HPDE6-E6E7 (cell line): Measurements from ENCODE around the gene RPL23.

Source experiments
- DNase-seq: peaks from one replicate; pipeline ENCODE4 v3.0.0; 2011; ENCODE audit warnings: missing footprints; ENCODE audit errors: extremely low spot score

RPL23 gene

DNA sequence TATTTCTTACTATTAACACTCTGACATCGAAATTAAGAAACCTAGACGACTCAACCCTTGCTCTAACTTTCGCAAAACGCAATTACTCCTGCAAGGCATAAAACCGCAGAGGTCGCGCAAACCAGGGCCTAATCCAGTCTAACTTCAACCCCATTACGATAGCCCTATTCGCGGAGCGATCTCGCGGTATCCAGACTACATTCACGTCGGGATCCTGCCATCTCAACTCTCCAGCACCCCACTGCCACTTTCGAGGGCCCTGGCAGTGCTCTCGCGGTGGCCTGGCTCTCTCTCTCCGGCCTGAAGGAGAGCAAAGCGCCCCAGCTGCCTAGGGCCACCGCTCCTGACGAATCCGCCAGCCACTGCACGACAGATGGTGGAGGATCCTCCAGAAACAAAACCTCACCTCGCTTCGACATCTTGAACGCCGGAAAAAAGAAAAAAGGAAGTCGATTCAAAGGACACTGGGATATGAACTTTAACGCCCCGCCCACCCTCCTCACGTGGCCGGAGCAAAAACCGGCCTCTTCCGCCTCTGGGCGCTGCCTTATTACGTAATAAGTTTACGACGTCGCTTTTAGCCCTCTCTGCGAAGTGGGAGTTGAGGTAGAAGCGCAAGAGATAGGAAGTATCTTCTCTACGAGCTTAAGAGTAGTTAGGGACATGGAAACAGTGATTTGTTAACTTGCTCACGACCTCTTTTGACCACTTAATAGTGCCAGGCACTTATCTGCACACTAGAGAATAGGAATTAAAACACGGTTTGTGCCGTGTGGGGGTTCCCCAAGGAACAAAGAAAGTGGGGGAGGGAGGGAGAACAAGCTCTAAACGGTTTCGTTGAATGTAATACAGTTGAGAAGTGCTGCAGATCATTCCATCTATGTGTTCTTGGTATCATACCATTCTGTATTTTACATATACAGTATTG is at the start of gene RPL23:
TSS of gene RPL23 (minus strand) at position 430 of the 928 bp plus-strand sequence. CDS start at position 419, 11 bp downstream.
- DNase-seq, result no peak

DNA sequence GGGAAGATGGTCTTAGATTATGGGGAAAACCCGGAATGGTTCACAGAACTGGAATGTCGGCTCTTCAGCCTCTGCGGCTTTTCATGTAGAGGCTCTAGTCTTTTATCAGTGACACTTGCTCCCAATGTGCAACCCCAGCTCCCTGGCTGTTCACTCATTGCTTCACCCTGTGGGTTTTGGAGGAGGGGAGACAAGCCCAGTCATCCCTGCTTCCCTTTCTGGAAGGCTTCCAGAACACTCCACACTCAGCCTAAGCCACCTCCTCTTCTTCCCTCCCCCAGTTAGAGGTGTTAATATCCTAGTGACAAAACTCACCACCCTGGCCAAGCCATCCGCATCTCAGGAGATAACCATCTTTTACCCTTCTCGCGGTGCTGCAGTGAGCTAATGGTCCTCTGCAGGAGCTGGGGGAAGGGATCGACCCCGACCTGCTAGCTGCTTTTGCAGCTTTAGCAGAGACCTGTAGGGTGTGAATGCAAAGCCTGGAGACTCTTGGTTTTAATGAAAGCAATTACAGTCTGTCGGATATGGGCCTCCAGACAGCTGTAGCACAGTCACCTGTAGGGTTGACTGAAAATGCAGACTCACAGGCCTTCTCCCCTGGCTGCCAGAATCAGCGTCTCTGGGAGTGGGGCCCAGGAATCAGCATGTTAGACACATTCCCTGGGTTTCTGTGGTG is 47.6 kb upstream of the RPL23 start:
- DNase-seq, result peak; percentile 82

DNA sequence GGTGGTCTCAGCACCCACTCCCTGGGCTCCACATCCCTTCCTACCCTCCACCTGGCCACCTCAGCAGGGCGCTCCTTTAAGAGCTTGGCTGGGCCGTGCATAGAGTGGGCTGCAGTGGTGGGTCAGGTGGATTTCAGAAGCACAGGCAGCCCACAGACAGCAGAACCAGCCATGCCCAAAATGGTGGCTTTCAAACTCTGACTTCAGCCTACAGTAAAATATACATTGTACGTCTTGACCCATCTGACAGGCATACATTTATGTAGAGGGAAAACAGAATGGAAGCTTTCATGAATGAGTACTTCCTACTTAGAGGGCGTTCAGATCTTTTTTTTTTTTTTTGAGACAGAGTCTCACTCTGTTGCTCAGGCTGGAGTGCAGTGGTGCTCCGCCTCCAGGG is 45.9 kb upstream of the RPL23 start:
- DNase-seq, result no peak

DNA sequence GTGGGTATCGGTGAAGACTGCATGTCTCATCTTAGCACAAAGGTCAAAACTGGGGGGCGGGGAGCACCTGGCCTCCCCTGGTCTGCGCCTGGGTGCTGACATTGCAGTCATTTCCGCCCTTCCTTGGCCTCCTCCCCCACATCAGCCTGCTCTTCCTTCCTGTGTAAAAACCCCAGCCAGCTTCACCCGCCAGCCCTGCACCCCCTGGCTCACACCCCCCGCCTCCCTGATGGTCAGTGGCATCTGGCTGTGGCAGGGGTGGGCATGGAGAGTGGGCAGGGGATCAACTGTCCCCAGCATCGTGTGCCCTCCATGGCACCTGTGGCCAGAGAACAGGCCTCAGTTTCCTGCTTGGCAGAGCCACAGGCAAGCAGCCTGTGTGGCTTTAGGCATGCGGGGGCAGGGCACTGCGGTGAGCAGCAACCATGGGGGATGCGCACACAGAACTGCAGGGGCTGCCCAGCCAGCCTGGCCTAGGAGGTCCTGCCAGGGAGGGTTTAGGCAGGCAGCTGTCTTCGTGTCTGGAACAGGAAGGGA is 45.4 kb upstream of the RPL23 start:
- no peak for DNase-seq

DNA sequence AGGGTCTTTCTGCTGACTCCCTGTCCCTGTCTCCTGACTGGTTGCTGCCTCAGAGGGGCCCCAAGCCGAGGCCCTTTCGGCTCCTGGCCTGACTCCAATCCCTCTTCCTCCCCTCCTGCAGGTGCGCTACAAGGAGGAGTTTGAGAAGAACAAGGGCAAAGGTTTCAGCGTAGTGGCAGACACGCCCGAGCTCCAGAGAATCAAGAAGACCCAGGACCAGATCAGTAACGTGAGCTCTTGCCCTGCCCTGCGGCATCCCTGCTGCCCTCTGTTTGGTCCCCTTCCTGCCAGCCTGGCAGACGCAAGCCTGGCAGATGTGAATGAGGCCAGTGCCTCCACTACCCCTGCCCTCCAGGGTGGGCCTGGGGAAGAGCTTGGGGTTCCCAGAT is 44.8 kb upstream of the RPL23 start:
- no peak for DNase-seq

DNA sequence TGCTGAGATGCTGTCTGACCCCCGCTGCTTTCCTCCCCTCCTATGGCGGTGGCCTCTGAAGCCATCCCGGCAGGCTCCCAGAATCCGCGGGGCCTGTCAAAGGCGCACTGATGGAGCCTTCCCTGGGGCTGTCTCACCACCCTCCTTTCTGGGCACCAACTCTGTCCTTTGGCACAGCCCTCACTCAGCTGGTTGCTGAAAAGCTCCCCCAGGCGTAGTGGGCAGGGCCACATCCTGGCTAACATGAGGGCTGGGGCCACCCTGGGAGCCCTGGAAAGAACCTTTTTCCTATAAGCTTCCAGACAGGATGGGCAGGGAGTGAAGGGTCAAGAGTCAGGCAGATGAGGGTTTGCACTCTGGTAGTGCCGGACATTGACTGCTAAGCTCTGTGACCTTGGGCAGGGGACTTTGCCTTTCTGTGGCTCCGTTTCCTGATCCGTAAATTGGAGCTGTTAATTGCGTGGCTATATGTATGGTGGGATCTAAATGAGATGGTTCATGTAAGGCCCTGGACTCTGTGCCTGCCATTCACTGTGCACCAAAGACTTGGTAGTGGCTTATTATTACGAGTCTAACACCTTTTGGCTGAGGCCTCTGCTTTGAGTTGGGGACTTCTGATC is 44.3 kb upstream of the RPL23 start:
- no peak for DNase-seq

DNA sequence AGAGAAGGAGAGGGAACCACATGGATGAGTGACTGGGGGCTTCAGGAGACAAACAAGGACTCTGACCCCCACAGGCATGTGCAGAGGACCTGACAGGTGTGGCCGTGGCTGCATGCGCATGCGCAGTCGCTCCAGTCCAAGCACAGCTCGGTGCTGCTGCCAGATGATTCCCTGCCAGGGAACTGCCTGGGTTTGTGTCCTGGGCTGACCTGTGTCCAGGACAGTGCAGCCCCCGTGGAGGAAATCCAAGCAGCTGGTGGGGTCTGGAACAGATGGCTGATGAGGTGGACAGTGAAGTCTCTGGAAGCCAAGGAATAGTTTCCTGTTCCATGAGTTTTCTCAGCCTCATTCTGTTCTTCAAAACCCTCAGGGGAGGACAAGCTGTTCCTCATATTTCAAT is 43.7 kb upstream of the RPL23 start:
- DNase-seq, result no peak

DNA sequence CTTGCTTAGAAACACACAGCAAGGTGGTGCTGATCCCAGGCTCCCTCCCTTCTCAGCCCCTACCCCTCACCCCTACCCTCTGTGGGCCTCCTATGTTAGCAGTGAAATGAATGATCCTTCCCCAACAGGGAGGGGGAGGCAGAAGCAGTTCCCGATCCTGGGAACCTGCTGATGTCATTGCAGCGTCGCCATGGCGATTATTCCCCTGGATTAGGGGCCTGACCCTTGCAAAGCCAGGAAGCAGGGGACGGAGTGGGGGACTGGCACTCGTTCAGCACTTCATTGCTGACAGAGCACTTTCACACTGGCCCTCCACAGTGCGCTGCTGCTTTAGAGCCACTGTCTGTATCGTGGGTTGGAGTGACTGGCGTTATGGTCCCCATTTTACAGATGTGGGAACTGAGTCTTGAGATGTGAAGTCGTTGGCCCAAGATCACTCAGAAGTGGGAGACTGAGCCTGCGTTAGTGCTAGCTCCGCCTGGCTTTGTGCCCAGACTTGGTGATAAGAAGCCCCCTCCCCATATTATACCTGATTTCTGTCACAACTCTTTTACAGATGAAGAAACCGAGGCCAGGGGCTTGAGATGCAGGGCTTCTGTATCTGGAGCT is 42.9 kb upstream of the RPL23 start:
- DNase-seq, result no peak

DNA sequence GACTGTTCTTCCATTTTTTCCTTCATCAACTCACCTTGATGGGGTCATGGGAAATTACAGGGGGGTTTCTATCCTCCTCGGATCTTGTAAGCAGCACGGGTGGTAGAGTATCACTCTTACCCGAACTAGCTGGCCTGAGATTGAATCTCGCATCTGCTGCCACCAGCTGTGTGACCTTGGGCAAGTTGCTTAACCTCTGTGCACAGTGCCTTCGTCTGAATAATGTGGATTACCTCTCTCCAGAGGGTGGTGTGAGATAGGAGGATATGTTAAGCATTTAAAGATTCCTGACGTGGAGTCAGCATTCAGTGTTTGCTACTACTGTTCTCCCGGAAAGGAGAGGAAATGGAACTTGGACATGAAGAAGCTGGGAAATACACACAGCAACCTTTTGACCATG is 40.8 kb upstream of the RPL23 start:
- DNase-seq, result no peak

DNA sequence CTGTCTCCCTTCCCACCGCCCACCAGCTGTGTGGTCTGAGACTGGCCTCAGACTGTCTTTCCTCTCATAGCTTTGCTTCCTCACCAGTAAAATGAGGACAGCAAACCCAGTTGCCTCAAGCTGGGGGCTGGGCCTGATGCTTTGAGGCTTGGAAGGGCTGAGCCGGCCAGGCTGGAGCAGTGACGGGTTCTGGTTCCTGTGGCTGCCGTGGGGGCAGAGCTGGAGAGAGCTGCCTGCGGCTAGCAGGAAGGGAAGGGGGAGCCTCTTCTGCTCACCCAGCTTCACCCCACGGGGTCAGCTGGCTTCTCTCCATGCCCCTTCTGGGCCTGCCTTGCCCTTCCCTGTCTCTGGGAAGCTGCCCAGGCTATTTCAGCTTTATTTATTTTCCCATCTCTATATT is 40.1 kb upstream of the RPL23 start:
- no peak for DNase-seq

DNA sequence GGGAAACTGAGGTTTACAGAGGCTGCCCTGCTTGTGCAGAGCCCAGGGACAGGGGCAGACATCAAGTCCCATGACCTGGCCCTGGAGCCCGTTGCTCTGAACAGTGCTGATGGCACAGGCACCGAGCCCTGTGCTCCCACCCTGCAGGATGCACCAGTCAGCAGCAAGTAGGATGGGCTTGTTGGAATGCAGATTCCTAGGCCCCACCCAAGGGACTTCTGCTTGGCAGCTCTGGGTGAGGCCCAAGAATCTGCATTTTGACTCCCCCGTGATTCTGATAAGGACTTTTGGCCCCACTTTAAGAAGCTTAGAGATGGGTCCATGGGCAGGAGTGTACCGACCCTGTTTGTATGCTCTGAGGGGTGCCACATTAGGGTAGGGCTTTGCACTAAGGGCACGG is 39.6 kb upstream of the RPL23 start:
- no peak for DNase-seq

DNA sequence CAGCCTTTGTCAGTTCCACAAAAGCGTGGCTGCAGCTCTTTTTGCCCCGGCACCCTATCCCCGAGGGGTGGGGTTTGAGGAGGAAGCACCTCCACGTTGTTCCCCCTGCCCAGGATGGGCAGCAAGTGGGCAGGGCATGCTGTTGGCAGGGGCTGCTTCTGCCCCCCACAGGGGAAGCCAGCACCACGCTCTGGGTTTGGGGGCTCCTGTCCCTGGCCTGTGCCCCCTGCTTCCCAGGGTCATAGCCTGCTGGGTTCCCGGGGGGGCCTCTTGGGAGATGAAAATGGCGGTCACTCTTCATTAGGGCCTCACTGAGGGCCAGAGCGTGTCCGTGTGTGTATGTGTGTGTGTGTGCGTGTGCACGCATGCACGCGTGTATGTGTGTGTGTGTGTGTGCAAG is 39.1 kb upstream of the RPL23 start:
- no peak for DNase-seq

DNA sequence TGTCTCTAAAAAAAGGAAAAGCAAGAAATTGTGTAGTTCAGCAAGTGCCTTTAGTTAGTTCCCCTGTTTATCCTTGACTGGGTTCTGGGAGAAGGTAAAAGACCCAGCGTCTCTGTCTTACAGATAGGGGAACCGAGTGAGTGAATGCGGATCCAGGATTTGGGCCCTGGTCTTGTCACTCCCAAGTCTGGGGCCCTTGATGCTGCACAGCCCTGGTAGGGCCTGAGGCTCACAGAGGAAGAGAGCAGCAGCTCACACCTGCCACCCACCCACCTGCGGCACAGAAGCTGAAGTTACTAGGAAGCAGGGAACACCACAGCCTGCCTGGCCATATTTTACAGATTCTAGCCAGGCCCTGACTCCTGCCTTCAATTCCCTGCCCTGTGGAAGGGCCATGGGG is 38.6 kb upstream of the RPL23 start:
- no peak for DNase-seq

DNA sequence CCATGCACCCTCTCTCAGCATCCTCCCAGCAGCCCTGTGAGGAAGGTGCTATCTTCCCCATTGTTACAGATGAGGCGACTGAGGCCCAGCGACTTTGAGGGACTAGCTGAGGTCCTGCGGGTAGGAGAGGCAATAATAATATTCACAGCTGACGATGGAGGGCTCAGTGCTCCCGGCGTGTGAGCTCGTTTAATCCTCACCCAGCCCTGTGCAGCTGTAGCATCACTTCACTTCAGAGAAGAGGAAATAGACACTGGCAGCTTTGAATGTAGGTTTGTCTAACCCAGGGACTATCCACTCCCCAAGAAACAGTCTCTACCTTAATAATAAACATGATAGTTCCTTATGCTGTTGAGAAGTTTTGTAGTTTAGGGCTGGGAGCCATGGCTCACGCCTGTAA is 37.9 kb upstream of the RPL23 start:
- no peak for DNase-seq

DNA sequence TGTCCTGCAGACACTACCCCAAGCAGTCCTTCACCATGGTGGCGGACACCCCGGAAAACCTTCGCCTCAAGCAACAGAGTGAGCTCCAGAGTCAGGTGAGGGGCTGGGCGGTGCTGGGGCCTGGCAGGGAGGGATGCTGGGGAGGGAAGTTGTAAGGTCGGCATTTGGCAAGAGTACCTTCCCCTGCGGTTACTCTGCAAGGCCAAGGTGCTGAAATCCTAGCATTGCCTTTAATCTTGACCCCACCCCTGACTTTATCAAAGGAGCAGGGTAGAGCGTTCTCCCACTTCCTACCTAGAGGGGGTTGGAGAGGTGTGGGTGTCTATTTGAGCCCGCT is 36.9 kb upstream of the RPL23 start:
- DNase-seq, result no peak

DNA sequence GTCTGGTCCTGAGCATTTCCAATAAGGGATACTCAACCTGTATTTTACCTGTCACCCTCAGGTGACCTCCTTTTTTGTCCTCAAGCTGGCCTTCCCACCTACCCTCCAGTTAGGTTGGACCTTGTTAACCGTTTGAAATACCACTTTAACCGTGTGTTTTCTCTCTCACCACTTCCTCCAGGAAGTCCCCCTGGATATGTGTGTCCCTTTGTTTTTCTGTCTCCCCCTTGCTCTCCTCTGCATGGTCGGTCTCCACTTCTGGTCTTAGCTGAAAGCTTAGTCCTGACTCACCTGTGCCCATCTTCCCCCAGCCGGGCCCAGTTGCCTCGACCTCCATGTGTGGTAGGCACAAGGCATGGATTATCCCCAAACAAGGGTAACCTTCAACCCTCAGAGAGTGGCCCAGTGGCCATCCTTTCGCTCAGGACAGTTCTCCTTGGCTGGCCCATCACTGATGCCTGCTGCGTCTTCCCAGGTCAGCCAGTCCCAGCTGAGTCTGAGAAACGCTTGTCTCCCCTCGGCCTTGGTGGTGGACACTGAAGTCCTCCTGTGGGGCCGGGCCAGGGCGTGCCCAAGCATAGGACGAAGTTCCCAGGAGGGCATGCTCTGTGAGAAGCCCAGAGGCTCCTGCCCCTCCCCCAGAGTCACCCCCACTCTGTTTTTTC is 36.4 kb upstream of the RPL23 start:
- DNase-seq, result no peak

DNA sequence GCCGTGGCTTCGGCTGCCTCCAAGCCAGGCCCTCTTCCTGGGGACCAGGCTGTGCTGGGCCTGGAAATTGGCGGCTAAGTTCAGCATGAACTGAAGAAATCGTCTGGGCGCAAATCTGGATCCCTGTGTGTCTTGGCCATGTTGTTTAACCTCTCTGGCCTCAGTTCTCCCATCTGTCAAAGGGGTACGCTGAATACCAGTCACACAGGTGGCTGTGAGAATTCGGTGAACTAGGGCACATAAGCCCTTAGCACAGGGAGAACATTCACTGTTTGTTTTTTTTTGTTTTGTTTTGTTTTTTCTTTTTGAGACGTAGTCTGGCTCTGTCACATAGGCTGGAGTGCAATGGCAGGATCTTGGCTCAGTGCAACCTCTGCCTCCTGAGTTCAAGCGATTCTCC is 35.3 kb upstream of the RPL23 start:
- no peak for DNase-seq

DNA sequence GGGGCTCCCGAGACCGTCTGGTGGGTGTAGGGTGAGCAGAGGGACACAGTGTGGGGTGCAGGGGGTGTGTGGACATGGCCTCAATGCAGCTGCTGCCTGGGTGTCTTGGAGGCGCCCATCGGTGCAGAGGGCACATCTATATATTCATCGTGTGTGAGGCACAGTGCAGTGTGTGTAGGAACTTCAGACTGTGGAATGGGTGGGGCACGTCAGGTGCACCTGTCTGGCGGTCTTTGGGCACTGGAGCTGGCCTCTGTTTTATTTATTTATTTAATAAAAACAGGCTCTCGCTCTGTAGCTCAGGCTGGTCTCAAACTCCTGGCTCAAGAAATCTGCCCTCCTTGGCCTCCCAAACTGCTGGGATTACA is 33.1 kb upstream of the RPL23 start:
- DNase-seq, result no peak

DNA sequence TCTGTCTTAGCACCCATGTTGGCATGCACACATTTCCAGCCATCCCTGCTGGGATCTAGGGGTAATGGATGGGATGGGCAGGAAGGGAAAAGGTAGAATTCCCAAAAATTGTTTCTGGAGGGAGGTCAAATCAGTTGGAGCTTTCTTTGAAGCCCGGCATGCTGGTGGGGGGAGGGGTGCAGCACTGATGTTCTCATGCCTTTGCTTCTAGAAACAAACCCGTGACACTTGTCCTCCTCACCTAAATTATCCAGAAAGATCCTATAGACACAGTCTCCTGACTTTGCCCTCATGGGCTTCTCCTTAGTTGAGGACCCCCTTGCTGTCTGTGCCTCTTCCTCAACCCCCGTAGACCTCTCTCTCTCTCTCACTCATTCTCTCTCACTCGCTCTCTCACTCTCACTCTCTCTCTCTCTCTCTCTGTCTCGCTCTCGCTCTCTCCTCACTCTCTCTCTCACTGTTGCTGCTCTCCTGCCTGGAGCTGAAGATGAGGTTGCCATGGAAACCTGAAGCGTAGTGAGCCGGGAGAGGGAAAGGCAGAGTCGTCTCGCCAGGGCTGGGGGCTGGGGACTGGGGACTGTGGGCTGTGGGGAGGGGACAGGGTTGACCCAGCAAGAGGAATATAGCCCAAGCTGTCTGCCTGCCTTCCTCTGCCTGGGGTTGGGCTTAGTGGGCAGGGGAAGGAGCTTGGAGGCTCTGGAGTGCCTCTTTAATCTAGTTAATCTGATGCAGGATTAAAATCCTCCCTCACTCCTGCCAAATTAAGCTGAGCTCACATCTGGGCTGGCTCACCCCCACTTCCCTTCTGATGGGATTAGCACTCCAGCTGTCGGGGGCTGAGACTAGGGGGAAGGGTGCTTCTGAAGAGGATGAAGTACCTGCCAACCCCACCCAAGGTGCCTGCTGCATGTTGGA is 32.5 kb upstream of the RPL23 start:
- DNase-seq, result no peak

DNA sequence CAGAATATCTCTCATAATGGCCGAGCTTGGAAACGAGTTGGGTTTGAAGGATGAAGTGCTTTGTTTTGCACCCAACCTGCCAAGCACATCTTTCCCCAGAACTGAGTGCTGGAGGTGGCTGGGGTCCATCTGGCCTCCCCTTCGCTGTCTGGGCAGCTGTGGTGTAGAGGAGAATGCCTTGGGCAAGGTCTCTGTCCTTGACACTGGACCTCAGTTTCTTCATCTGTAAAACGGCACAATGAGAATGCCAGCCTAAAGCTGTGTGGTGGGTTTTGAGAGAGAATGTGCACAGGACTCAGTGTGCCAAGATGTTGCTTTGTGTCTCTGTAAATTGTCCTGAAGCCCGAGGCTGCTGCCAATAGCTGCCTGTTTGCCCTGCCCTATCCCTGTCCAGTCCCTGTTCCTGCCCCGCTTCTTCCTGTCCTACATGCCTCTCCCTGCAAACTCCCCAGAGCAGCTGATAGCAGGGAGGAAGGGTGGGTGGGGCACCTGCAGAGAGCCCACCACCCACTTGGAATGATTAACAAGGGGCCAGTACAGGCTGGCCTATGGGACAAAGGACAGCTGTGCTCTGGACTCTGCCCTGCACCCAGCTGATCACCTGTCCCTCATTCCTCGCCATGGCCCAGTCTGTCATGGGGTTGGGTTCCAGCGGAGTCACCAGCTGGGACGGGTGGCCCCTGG is 31.7 kb upstream of the RPL23 start:
- DNase-seq, result no peak
